Right lobe of liver (tissue), 4 donors: ENCODE measurements around the gene RSU1.

Experiments
- CTCF ChIP-seq, 4 donors: fragments of 200-600 bp in 3 of 4; fragments of 450-650 bp in 1 of 4; IDR thresholded peaks; one replicate each; pipeline versions ENCODE4 v1.5.1 to v1.8.0; 2016 to 2022; ENCODE audit warnings: antibody characterized with exemption in 4 of 4, mild to moderate bottlenecking in 2 of 4
- POLR2A ChIP-seq: fragments of 450-650 bp; IDR thresholded peaks from one replicate; pipeline ENCODE4 v1.6.1; 2017; ENCODE audit warnings: antibody characterized with exemption, mild to moderate bottlenecking
- donor health status: DM: no; HTN: no; CAD: no.
- donor health status: DM: no; HTN: no; CAD: no.
- donor health status: DM: no; HTN: yes; CAD: no.

GRCh38 chr10:16853809-16854208 lies 36.6 kb upstream of the RSU1 start:
- TF ChIP-seq POLR2A (no peak), CTCF (IDR thresholded peaks at IDR 0.05) (no peak)
